Activated CD4-positive, alpha-beta T cell treated with anti-CD3 and anti-CD28 coated beads for 4 hours (primary cell): ENCODE measurements around the gene RPL5.

Experiments
- DNase-seq, 2 donors: peaks; one replicate each; pipeline ENCODE4 v3.0.0-alpha.2; 2020

RPL5 gene

GRCh38 chr1:92820551-92820950 lies 11.3 kb upstream of the RPL5 start:
- DNase-seq: no peak

- DNase-seq: no peak
Measured at GRCh38 chr1:92822879-92823278, 9.0 kb upstream of the RPL5 start.

- no peak for DNase-seq
Measured at GRCh38 chr1:92826792-92827191, 5.0 kb upstream of the RPL5 start.

GRCh38 chr1:92831368-92831761 lies 475 bp upstream of the RPL5 start:
- DNase-seq: no peak

- peak in 1 of 2 donors; percentile 10 for DNase-seq
Measured at GRCh38 chr1:92832537-92833114, 786 bp downstream of the RPL5 start.

GRCh38 chr1:92833840-92834239 lies 2.0 kb downstream of the RPL5 start:
- DNase-seq: peak in 1 of 2 donors; percentile 10

- no peak for DNase-seq
Measured at GRCh38 chr1:92834617-92835016, 2.8 kb downstream of the RPL5 start.

- DNase-seq: no peak
Measured at GRCh38 chr1:92837062-92837461, 5.2 kb downstream of the RPL5 start.

- DNase-seq: no peak
Measured at GRCh38 chr1:92838519-92838918, 6.7 kb downstream of the RPL5 start.

GRCh38 chr1:92839442-92839841 lies 7.6 kb downstream of the RPL5 start:
- no peak for DNase-seq

- DNase-seq: no peak
Measured at GRCh38 chr1:92840600-92840999, 8.8 kb downstream of the RPL5 start.

- no peak for DNase-seq
Measured at GRCh38 chr1:92842082-92843045, 10.5 kb downstream of the RPL5 start.

- DNase-seq: no peak
Measured at GRCh38 chr1:92843046-92843423, 11.2 kb downstream of the RPL5 start.

- DNase-seq: no peak
Measured at GRCh38 chr1:92843429-92844352, 11.9 kb downstream of the RPL5 start.

- no peak for DNase-seq
Measured at GRCh38 chr1:92844439-92844838, 12.6 kb downstream of the RPL5 start.

GRCh38 chr1:92845908-92846307 lies 14.1 kb downstream of the RPL5 start:
- no peak for DNase-seq

GRCh38 chr1:92848201-92848600 lies 16.4 kb downstream of the RPL5 start:
- no peak for DNase-seq

- DNase-seq: no peak
Measured at GRCh38 chr1:92850019-92850418, 18.2 kb downstream of the RPL5 start.

- no peak for DNase-seq
Measured at GRCh38 chr1:92851729-92852128, 19.9 kb downstream of the RPL5 start.

GRCh38 chr1:92853299-92853698 lies 21.5 kb downstream of the RPL5 start:
- no peak for DNase-seq

- no peak for DNase-seq
Measured at GRCh38 chr1:92854101-92854785, 22.4 kb downstream of the RPL5 start.

- no peak for DNase-seq
Measured at GRCh38 chr1:92855236-92855635, 23.4 kb downstream of the RPL5 start.

GRCh38 chr1:92857817-92858216 lies 26.0 kb downstream of the RPL5 start:
- DNase-seq: no peak
